NT2/D1 (cell line): ENCODE measurements around the gene C11orf87.

Experiments
- SUZ12 ChIP-seq: IDR thresholded peaks from 2 replicates; pipeline ENCODE4 v1.6.1; 2011; ENCODE audit not compliant: insufficient read length, insufficient read depth; ENCODE audit errors: extremely low read depth
- YY1 ChIP-seq: IDR thresholded peaks from 2 replicates; pipeline ENCODE4 v1.6.1; 2011; ENCODE audit not compliant: insufficient read length, insufficient read depth

DNA sequence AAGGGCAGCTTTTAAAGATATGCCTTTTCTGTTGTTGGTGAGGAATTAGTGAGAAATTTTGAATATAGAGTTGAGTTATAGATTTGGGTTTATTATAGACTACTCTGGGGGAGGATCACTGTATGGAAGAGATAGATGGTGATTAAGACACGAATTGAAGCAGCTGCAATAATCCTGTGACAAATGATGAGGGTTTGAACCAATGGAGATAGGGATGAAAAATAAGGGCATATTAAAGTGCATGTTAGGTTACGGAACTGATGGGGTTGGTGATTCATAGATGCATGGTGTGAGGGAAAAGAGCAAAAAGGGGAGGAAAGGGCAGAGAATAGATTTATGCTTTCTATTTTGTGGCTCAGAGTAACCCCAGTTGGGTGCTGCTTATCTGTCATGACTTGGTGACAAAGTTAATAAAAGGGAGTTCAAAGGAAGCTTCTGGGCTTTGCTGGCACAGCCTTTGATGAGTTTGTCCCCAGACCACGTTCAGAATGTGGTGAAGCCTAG lies 11.8 kb downstream of the C11orf87 start:
- TF ChIP-seq SUZ12 (no peak), YY1 (no peak)
